Esophagus (tissue), 2 donors: ENCODE measurements around the gene MLPH. TPM values are rescaled to one million over a fixed set of nuclear protein-coding genes. Genes with fewer than 3 reads are reported as not detected.
A peak's percentile ranks its signal among the peaks of the same experiment; 100 is the strongest.

Experiments used
- H3K27ac ChIP-seq, 2 donors: one replicate each; pipeline ENCODE4 v1.5.1; 2013; ENCODE audit warnings: low read depth in 2 of 2, mild to moderate bottlenecking in 2 of 2, inconsistent platforms in 1 of 2, low read length in 1 of 2, moderate library complexity in 1 of 2
- H3K27me3 ChIP-seq, 2 donors: one replicate each; pipeline ENCODE4 v1.6.1; 2013; ENCODE audit warnings: low read length in 2 of 2, control low read depth in 1 of 2, mild to moderate bottlenecking in 1 of 2; ENCODE audit not compliant: insufficient read depth in 2 of 2, control insufficient read depth in 1 of 2
- H3K36me3 ChIP-seq, 2 donors: one replicate each; pipeline ENCODE4 v1.6.1; 2013; ENCODE audit warnings: low read length in 1 of 2; ENCODE audit not compliant: control insufficient read depth in 2 of 2, insufficient read depth in 2 of 2
- H3K4me1 ChIP-seq, 2 donors: one replicate each; pipeline ENCODE4 v1.6.1; 2013; ENCODE audit warnings: low read length in 1 of 2; ENCODE audit not compliant: control insufficient read depth in 2 of 2, insufficient read depth in 2 of 2
- H3K4me3 ChIP-seq, 2 donors: one replicate each; pipeline ENCODE4 v1.5.1; 2013; ENCODE audit warnings: low read length in 2 of 2, mild to moderate bottlenecking in 2 of 2, low read depth in 1 of 2, moderate library complexity in 1 of 2
- H3K9me3 ChIP-seq, 2 donors: one replicate each; pipeline ENCODE4 v1.6.1; 2013; ENCODE audit warnings: mild to moderate bottlenecking in 2 of 2, low read depth in 1 of 2, low read length in 1 of 2, moderate library complexity in 1 of 2; ENCODE audit not compliant: control insufficient read depth in 2 of 2, insufficient read depth in 1 of 2
- WGBS, 2 donors: extraction: QIAGEN DNeasy Blood & Tissue Kit; methylation state at CpG; one replicate each; pipeline ENCODE4 v1.1.7; 2013; 5-methylcytosine and 5-hydroxymethylcytosine counted together
- polyA plus RNA-seq, 2 donors: library from polyadenylated mRNA; stranded (reverse); fragments of 200-250 nt; gene quantifications; one replicate each; pipeline ENCODE4 v1.2.3, GENCODE V29; 2013
- donor health status: healthy with polysubstance abuse.
- donor health status: Bipolar disorder and iron deficiency.

The MLPH gene, protein sequence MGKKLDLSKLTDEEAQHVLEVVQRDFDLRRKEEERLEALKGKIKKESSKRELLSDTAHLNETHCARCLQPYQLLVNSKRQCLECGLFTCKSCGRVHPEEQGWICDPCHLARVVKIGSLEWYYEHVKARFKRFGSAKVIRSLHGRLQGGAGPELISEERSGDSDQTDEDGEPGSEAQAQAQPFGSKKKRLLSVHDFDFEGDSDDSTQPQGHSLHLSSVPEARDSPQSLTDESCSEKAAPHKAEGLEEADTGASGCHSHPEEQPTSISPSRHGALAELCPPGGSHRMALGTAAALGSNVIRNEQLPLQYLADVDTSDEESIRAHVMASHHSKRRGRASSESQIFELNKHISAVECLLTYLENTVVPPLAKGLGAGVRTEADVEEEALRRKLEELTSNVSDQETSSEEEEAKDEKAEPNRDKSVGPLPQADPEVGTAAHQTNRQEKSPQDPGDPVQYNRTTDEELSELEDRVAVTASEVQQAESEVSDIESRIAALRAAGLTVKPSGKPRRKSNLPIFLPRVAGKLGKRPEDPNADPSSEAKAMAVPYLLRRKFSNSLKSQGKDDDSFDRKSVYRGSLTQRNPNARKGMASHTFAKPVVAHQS
- polyA plus RNA-seq = 1 to 10 TPM; 3.4 to 4.4 TPM

DNA sequence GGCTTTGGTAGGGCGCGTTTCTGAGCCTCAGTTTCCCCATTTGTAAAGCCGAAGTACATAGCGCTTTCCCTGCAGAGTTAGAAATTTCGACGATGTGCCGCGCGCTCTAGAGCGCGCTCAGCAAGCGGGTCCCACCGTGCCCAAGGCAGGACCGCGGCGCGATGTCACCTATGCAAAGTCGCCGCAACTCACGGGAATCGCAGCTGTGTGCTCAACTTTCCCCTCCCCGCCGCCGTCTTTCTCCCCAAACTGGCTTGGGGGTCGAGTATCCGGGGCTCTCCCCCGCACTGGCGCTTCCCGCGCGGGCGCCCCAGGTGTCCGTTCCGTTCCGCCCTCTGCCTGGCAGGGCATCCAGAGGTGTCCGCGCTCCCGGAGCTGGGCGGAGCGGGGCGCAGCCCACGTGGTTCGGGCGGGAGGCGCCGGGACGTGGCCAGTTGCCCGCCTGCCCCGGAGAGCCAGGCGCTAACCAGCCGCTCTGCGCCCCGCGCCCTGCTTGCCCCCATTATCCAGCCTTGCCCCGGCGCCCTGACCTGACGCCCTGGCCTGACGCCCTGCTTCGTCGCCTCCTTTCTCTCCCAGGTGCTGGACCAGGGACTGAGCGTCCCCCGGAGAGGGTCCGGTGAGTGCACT is at the start of gene MLPH:
MLPH (plus strand) TSS at position 433 of the 630 bp plus-strand sequence. CDS start 6,176 bp downstream, outside the sequence.
- Histone ChIP-seq H3K4me3 (peak within 1 kb of the TSS; percentile 46 to 53), H3K27ac (peak within 1 kb of the TSS in 1 of 2 donors; percentile 11), H3K4me1 (peaks cover 6 to 24% of the 10 kb centered on the region in 2 donors), H3K9me3 (peaks cover 4 to 8% of the 10 kb centered on the region in 2 donors), H3K27me3 (no peaks in the 10 kb centered on the region), H3K36me3 (no peaks in the 10 kb centered on the region)
- 3% methylated on average over 46 to 63 of the region's 63 CpGs for WGBS, 2 donors

DNA sequence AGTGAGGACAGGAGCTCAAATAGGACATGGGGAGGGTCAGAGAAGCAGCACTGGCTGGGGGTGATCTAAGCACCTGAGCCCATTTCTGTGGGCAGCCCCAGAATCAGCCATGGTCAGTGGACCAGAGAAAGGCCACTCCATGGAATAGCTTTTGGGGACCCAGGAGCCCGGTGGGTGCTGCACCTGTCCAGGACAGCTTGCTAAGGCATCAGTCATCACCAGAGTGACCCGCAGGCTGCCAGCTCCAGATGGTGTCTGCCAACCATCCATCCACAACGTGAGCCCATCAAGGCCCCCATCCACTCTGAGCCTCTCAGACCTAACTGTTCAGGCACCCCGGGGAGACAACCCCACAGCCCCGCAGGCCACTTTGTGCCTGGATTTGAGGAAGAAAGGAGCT is 49.5 kb upstream of the MLPH start:
- Histone ChIP-seq H3K36me3 (no peaks in the 10 kb centered on the region), H3K27me3 (no peaks in the 10 kb centered on the region), H3K4me3 (no peak overlapping the region), H3K27ac (no peak overlapping the region), H3K4me1 (peaks cover 0 to 4% of the 10 kb centered on the region in 2 donors), H3K9me3 (no peaks in the 10 kb centered on the region)
- WGBS, 2 donors = 83 to 89% methylated on average over 5 of the region's 5 CpGs

DNA sequence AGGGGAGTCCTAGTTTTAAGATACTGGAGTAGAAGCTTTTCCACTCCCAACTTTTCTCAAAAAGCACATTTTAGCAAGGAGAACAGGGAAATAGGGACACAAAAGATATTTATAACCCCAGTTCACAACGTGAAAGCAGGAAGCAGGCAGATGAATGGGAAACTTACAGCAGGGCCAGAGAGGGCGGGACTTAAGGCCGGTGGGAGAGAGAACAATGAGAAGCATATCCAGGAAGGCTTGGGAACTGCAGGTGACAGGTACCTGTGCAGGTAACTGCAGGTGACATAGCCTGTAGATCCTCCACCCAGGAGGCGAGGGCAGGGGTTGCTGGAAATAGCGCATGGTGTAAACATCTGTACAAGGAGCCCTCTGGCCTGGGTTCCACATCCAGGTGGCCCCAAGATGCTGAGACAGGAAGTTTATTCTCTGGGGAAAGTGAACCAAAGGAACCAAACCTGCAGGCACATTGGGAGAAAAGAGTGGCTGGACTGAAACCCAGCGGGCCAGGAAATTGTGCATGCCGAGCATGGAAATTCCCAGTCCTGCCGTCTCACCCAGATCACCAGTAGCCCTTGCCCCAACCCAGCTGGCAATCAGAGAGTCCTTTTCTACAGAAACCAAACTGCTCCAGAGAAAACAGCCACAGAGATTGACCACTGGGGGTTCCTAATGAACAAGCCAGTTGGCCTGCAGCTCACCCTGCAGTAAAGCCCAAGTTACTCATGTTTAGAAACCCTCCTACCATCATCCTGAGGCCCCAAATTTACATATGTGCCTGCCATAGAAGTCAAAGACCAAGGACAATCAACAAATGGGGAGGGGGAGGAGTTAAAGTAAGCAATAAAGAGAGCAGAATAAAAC is 48.7 kb upstream of the MLPH start:
- no peak overlapping the region for H3K27ac ChIP-seq
- H3K4me1 ChIP-seq = peaks cover 0 to 4% of the 10 kb centered on the region in 2 donors
- H3K36me3 ChIP-seq = no peaks in the 10 kb centered on the region
- H3K4me3 ChIP-seq = no peak overlapping the region
- no peaks in the 10 kb centered on the region for H3K27me3 ChIP-seq
- no peaks in the 10 kb centered on the region for H3K9me3 ChIP-seq
- WGBS, 2 donors = 43 to 52% methylated on average over 8 of the region's 8 CpGs

DNA sequence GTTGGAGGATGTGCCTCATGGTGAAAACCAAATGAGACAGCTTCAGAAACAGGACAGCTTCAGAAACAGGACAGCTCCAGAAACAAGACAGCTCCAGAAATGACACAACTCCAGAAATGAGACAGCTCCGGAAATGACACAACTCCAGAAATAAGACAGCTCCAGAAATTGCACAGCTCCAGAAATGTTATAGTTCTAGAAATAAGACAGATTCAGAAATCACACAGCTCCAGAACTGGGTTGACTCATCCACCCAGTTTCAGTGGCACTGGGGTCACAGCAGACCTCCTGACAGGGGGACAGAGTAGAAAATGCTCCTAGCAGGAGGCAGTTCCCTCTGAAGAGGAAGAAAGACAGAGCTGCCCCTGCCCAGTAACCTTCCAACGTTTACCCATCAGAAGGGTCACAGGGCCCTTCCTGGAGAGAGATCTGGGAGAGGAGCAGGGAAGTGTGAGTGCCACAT is 46.2 kb upstream of the MLPH start:
- no peaks in the 10 kb centered on the region for H3K36me3 ChIP-seq
- 26 to 40% methylated on average over 2 of the region's 2 CpGs for WGBS, 2 donors
- no peaks in the 10 kb centered on the region for H3K27me3 ChIP-seq
- peak overlapping the region; percentile 5 to 29 for H3K27ac ChIP-seq
- no peaks in the 10 kb centered on the region for H3K9me3 ChIP-seq
- no peak overlapping the region for H3K4me3 ChIP-seq
- peaks cover 0 to 4% of the 10 kb centered on the region in 2 donors for H3K4me1 ChIP-seq

DNA sequence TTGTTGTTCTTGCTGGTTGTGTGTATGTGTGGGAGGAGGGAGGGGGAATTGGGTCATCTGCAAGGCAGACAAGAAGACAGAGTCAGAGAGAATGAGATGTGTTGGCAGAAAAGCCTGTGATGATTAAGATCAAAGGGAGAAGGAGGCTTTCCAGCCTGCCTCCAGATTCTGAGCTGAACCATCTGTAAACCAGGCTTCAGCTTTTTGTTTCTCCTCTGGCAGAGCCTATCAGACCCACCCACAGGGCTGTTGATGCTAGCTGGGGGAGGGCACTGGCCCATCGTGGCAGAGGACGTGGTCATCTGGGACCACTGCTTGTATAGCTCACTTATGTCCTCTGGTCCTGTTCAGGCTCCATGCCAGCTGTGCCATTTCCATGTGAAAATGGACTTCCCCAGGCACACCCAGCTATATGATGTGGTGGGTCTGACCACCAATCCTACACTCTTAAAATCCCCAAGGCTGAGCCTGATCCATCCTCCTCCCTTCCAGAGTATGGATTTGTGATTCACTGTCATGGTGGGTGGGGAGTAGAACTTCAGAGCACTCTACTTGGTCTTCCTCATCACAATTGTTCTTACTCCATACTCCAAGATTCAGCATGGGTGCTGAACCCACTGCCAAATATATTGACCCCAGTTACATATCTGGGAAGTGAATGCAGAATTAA is 45.3 kb upstream of the MLPH start:
- no peak overlapping the region for H3K4me3 ChIP-seq
- H3K27me3 ChIP-seq = no peaks in the 10 kb centered on the region
- no peaks in the 10 kb centered on the region for H3K9me3 ChIP-seq
- H3K36me3 ChIP-seq = no peaks in the 10 kb centered on the region
- peak overlapping the region; percentile 21 to 40 for H3K27ac ChIP-seq
- peaks cover 0 to 4% of the 10 kb centered on the region in 2 donors for H3K4me1 ChIP-seq
- WGBS, 2 donors = 34 to 50% methylated on average over 2 of the region's 2 CpGs

DNA sequence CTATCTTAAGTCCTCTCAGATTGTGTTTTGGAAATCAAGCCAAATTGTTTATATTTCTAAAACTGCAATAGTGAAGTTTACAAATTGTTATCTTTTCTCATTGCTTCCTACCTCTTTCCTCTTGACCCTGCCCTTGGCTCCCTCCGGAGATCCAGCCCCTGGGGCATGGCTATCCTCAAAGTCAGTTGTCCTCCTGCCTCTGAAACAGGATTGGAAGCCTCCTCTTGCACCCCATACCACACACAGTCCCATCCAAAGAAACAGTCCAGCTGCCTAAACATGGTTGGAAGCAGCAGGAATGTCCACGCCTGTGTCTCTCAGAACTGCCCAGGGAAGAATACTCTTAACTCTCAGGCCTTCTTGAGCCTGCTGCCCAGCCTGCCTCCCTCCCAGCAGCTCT is 43.0 kb upstream of the MLPH start:
- WGBS, 2 donors = 74 to 81% methylated on average over 2 of the region's 2 CpGs

DNA sequence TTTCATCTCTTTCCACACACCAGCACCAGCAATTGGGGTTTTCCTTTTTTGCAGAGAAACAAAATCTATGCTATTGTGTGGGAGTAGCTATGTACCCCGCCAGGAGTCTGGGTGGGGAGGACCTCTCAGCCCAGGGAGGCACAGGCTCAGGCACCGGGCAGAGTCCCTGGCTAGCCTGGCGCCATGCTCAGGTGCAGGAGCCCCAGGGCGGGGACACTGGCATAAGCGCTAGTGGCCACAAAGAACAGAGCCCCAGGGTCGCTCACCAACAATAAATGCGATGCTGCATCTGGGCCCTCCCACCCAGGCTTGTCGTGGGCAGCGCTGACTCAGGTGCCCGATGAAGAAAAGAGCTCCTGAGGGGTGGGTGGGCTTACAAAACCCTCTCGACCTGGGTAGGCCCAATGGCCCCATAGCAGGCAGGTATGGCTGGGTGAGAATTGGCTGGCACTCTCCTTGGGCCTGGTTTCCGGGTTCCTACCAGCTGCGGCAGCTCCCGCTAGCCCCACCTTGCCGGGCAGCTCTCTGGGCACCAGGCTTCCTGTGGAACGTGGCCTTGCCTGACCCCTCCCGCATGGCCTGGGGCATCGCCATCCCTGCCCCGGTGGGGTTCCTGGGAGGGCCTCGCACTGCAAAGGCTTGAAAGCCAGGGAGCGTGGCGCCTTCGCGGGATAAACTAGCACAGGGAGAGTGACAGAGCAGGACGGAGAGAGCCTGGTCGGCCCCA is 41.3 kb upstream of the MLPH start:
- 89 to 91% methylated on average over 26 of the region's 26 CpGs for WGBS, 2 donors
- Histone ChIP-seq H3K27me3 (no peaks in the 10 kb centered on the region), H3K9me3 (no peaks in the 10 kb centered on the region), H3K4me3 (no peak overlapping the region), H3K36me3 (no peaks in the 10 kb centered on the region), H3K4me1 (peaks cover 3 to 7% of the 10 kb centered on the region in 2 donors), H3K27ac (peak overlapping the region in 1 of 2 donors; percentile 38)

More for the DNA sequence above, 43.0 kb upstream of the MLPH start:
- H3K36me3 ChIP-seq = no peaks in the 10 kb centered on the region
- no peak overlapping the region for H3K27ac ChIP-seq
- no peaks in the 10 kb centered on the region for H3K9me3 ChIP-seq
- peaks cover under 1 to 4% of the 10 kb centered on the region in 2 donors for H3K4me1 ChIP-seq
- H3K4me3 ChIP-seq = no peak overlapping the region
- H3K27me3 ChIP-seq = no peaks in the 10 kb centered on the region

DNA sequence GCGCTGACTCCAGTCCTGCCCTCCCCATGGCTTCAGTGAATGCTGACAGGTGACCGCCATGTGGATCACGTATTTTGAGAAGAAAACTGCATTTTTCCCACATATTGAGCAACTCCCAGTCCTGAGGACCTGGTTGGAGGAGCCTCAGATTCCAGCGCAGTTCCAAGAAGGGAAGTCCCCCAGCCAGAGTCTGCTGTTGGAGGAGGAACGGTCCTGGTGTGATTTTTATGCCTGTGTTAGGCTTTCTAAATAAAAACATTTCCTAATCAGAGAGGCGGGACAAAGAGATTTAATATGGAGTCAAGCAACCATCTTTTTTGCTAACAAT is 40.7 kb upstream of the MLPH start:
- Histone ChIP-seq H3K27ac (peak overlapping the region in 1 of 2 donors; percentile 38), H3K4me3 (no peak overlapping the region)
- WGBS, 2 donors = 87 to 89% methylated on average over 6 of the region's 6 CpGs

More for the DNA sequence above, 40.7 kb upstream of the MLPH start:
- no peaks in the 10 kb centered on the region for H3K36me3 ChIP-seq
- H3K27me3 ChIP-seq = no peaks in the 10 kb centered on the region
- H3K4me1 ChIP-seq = peaks cover 3 to 7% of the 10 kb centered on the region in 2 donors
- no peaks in the 10 kb centered on the region for H3K9me3 ChIP-seq
